Endothelial cell of umbilical vein (primary cell): ENCODE measurements around the gene FGF5. TPM values are rescaled to one million over a fixed set of nuclear protein-coding genes. Genes with fewer than 3 reads are reported as not detected.

Experiments
- BruUV-seq: library from RNA; stranded (reverse); fragments of 400-500 nt; replicated peaks from 2 replicates; lab custom pipeline; 2021; lab: Mats Ljungman, UMichigan
- CTCF ChIA-PET: fragments of 300-600, 350-600 bp; sonication (Branson Sonifier 250); formaldehyde crosslinking; loops from one replicate; lab custom pipeline; 2021; ENCODE audit warnings: antibody characterized with exemption, inconsistent platforms; lab: Charles Lee
- POLR2A ChIA-PET: fragments of 300-600, 350-600 bp; sonication (Branson Sonifier 250); formaldehyde crosslinking; loops from one replicate; lab custom pipeline; 2021; ENCODE audit warnings: antibody characterized with exemption, inconsistent platforms; lab: Charles Lee
- DNase-seq: peaks from one replicate; pipeline ENCODE4 v3.0.0-alpha.2; 2011; ENCODE audit warnings: low read depth, low spot score
- FAIRE-seq: peaks from 2 replicates; lab custom pipeline; 2011; peaks lifted over from hg19 to GRCh38; lab: Jason Lieb, UNC
- H2AFZ ChIP-seq: 2 replicates; pipeline ENCODE4 v1.6.0; 2012; ENCODE audit warnings: low read depth, low read length, control low read depth, inconsistent platforms
- H3K27ac ChIP-seq: 2 replicates; pipeline ENCODE4 v1.5.1; 2011; ENCODE audit warnings: low read depth, mild to moderate bottlenecking, control low read depth, low read length, moderate library complexity; ENCODE audit not compliant: insufficient read depth
- H3K27me3 ChIP-seq, 2 experiments: 2 replicates each; pipeline versions ENCODE4 v1.6.0 to v1.6.1; 2011; ENCODE audit warnings: low read length in 2 of 2, mixed read lengths in 1 of 2; ENCODE audit not compliant: control insufficient read depth in 2 of 2, insufficient read depth in 2 of 2
- H3K36me3 ChIP-seq, 2 experiments: 2 replicates in 1 of 2; 3 replicates in 1 of 2; pipeline ENCODE4 v1.5.1; 2011; ENCODE audit warnings: low read length in 2 of 2, mild to moderate bottlenecking in 1 of 2, moderate library complexity in 1 of 2; ENCODE audit not compliant: control insufficient read depth in 2 of 2, insufficient read depth in 2 of 2; ENCODE audit errors: extremely low read depth in 1 of 2
- H3K4me1 ChIP-seq: 3 replicates; pipeline ENCODE4 v1.5.1; 2011; ENCODE audit warnings: mild to moderate bottlenecking, low read length; ENCODE audit not compliant: control insufficient read depth, insufficient read depth; ENCODE audit errors: extremely low read depth
- H3K4me2 ChIP-seq: 2 replicates; pipeline ENCODE4 v1.6.1; 2011; ENCODE audit warnings: low read length, control low read depth, mixed read lengths; ENCODE audit not compliant: insufficient read depth
- H3K4me3 ChIP-seq, 3 experiments: fragments of 200-600 bp in 1 of 3; sonication (generic), shearing (Covaris generic) in 1 of 3; replicated peaks in 1 of 3; 2 replicates each; pipeline ENCODE4 v1.5.1; 2011 to 2016; ENCODE audit warnings: control low read depth in 3 of 3, low read length in 3 of 3, mild to moderate bottlenecking in 2 of 3, inconsistent platforms in 1 of 3, low read depth in 1 of 3, moderate library complexity in 1 of 3; ENCODE audit not compliant: insufficient read depth in 1 of 3
- H3K79me2 ChIP-seq: 2 replicates; pipeline ENCODE4 v1.6.0; 2012; ENCODE audit warnings: low read length, inconsistent platforms; ENCODE audit not compliant: control insufficient read depth, insufficient read depth
- H3K9ac ChIP-seq: replicated peaks from 2 replicates; pipeline ENCODE3; 2011; ENCODE audit warnings: low read length, control low read depth; ENCODE audit not compliant: insufficient read depth; ENCODE audit errors: extremely low read depth
- H3K9me1 ChIP-seq: replicated peaks from 3 replicates; pipeline ENCODE4 v1.6.0; 2011; ENCODE audit warnings: mild to moderate bottlenecking, low read length; ENCODE audit not compliant: control insufficient read depth, insufficient read depth; ENCODE audit errors: extremely low read depth
- H3K9me3 ChIP-seq: replicated peaks from 2 replicates; pipeline ENCODE4 v1.5.1; 2012; ENCODE audit warnings: low read length, inconsistent platforms; ENCODE audit not compliant: control insufficient read depth, insufficient read depth
- H4K20me1 ChIP-seq: replicated peaks from 2 replicates; pipeline ENCODE3; 2011; ENCODE audit warnings: mild to moderate bottlenecking, low read length; ENCODE audit not compliant: control insufficient read depth, insufficient read depth; ENCODE audit errors: extremely low read depth
- EZH2 ChIP-seq: IDR thresholded peaks from 2 replicates; pipeline ENCODE4 v1.6.1; 2012; ENCODE audit warnings: borderline replicate concordance, low read depth, mild to moderate bottlenecking, moderate library complexity, low read length, inconsistent platforms; ENCODE audit not compliant: severe bottlenecking
- FOS ChIP-seq: IDR thresholded peaks from 2 replicates; pipeline ENCODE4 v1.6.1; 2011; ENCODE audit warnings: mild to moderate bottlenecking, low read length, moderate library complexity, borderline replicate concordance; ENCODE audit not compliant: insufficient read depth
- JUN ChIP-seq: IDR thresholded peaks from 2 replicates; pipeline ENCODE4 v1.6.1; 2011; ENCODE audit warnings: borderline replicate concordance, low read depth; ENCODE audit not compliant: insufficient read length, insufficient read depth
- POLR2A ChIP-seq: IDR thresholded peaks from 2 replicates; pipeline ENCODE4 v1.6.1; 2012; ENCODE audit warnings: low read depth, mild to moderate bottlenecking, control low read depth, low read length
- POLR2AphosphoS5 ChIP-seq: IDR thresholded peaks from 2 replicates; pipeline ENCODE4 v1.6.1; 2012; ENCODE audit warnings: low read depth, mild to moderate bottlenecking, control low read depth, low read length, moderate library complexity; ENCODE audit not compliant: insufficient read depth
- dilution Hi-C: fragments of 300-500 bp; cut with MboI; formaldehyde crosslinking; loops from one replicate; pipeline ENCODE4 v1.15.0; 2019; ENCODE audit warnings: low sequenced_read_pairs; ENCODE audit not compliant: extremely low pct_ligation_motif_present
- intact Hi-C: fragments of 100-400 bp; cut with micrococcal nuclease; formaldehyde crosslinking; loops from one replicate; pipeline ENCODE4 v1.10.0; 2022
- polyA plus RNA-seq, 4 experiments: library from polyadenylated mRNA; depleted of rRNA in 3 of 4; stranded (reverse) in 3 of 4; unstranded in 1 of 4; fragments of >200 nt; gene quantifications; 2 replicates each; pipeline versions ENCODE4 v1.2.1 to v1.2.3, GENCODE V29; 2011 to 2012; ENCODE audit warnings: missing spikeins in 1 of 4
- total RNA-seq: library from RNA; stranded (reverse); gene quantifications from 2 replicates; pipeline ENCODE4 v1.2.3, GENCODE V29; 2021
- TF ChIP-seq, protein P1 (sequence below), 2 donors: IDR thresholded peaks; 1 replicate in 1 of 2; 2 replicates in 1 of 2; pipeline ENCODE4 v1.5.1; 2011; ENCODE audit warnings: low read length in 2 of 2, mild to moderate bottlenecking in 2 of 2, moderate library complexity in 2 of 2, control low read depth in 1 of 2, inconsistent platforms in 1 of 2, low read depth in 1 of 2; ENCODE audit not compliant: insufficient read depth in 1 of 2; ENCODE audit errors: extremely low read depth in 1 of 2

Gene FGF5
- total and polyA plus RNA-seq, 2 donors (not counting 3 experiments of a cell fraction or from before 2014, with no cell fraction given) = 0.13 to 0.73 TPM

DNA sequence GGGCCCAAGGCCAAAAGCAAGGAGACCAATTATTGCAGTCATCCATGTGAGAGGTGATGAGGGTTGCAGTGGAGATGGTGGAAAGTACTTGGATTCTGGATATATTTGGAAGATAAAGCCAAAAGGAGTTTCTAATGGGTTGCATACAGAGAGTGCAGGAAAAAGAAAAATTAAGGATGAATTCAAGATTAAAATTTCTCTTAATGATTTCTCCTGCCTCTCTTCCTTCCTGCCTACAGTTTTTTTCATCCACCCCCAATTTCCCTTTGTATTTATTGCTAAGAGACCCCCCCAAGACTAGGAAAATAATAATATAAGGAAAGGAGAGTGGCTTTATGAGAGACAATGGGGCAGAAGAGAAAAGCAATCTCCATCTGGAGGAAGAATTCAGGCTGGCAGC lies 8.6 kb upstream of the FGF5 start:
- intact Hi-C loops (no loop called here), dilution Hi-C loops (no loop called here)
- no peaks in the 10 kb centered on the region for H4K20me1 ChIP-seq
- no peaks in the 10 kb centered on the region for H3K36me3 ChIP-seq
- H3K9me3 ChIP-seq = no peaks in the 10 kb centered on the region
- POLR2A ChIA-PET = no interaction called here
- DNase-seq = no peak
- TF ChIP-seq FOS = no peak
- TF ChIP-seq, protein P1, sequence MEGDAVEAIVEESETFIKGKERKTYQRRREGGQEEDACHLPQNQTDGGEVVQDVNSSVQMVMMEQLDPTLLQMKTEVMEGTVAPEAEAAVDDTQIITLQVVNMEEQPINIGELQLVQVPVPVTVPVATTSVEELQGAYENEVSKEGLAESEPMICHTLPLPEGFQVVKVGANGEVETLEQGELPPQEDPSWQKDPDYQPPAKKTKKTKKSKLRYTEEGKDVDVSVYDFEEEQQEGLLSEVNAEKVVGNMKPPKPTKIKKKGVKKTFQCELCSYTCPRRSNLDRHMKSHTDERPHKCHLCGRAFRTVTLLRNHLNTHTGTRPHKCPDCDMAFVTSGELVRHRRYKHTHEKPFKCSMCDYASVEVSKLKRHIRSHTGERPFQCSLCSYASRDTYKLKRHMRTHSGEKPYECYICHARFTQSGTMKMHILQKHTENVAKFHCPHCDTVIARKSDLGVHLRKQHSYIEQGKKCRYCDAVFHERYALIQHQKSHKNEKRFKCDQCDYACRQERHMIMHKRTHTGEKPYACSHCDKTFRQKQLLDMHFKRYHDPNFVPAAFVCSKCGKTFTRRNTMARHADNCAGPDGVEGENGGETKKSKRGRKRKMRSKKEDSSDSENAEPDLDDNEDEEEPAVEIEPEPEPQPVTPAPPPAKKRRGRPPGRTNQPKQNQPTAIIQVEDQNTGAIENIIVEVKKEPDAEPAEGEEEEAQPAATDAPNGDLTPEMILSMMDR (IDR thresholded peaks at IDR 0.05; ENCODE audit: extremely low read depth in 1 of 2, insufficient read depth in 1 of 2, low read depth in 1 of 2, low read length in 2 of 2) = no peak
- TF ChIP-seq POLR2A = no peak
- no peak for TF ChIP-seq JUN
- TF ChIP-seq EZH2 = no peak
- no peak for TF ChIP-seq POLR2AphosphoS5
- CTCF ChIA-PET = interaction anchor here (0.9 to 1.1 kb wide), 3 partner anchors 37 to 78 kb away, joined by 3 to 4 read pairs (median 3); partner anchors contain the start of gene CFAP299
- H3K27me3 ChIP-seq = peaks cover 27 to 56% of the 10 kb centered on the region in 2 experiments
- H2AFZ ChIP-seq = no peak overlapping the region
- H3K4me1 ChIP-seq = peaks cover 5% of the 10 kb centered on the region
- H3K79me2 ChIP-seq = no peaks in the 10 kb centered on the region
- H3K4me3 ChIP-seq = no peak overlapping the region
- no peaks in the 10 kb centered on the region for H3K9me1 ChIP-seq
- H3K9ac ChIP-seq = no peak overlapping the region
- BruUV-seq = no TSS peak
- H3K27ac ChIP-seq = no peak overlapping the region
- no peak overlapping the region for H3K4me2 ChIP-seq
- no peak for FAIRE-seq
